ENCODE data around the gene FBXW12. TPM values are rescaled to one million over a fixed set of nuclear protein-coding genes. Genes with fewer than 3 reads are reported as not detected.

The FBXW12 gene
- polyA plus RNA-seq, 1 donor from 2014 or later, result not detected

GRCh38 chr3:48427630-48427962 is 55.6 kb downstream of the FBXW12 start:
- H3K4me2 ChIP-seq (ENCODE audit: low read length), result peak overlapping the region; percentile 61
- peaks cover 73% of the 10 kb centered on the region for H3K79me2 ChIP-seq (replicated peaks; ENCODE audit: insufficient read depth, low read length)
- peak overlapping the region; percentile 81 for H3K27ac ChIP-seq (ENCODE audit: low read length)

DNA sequence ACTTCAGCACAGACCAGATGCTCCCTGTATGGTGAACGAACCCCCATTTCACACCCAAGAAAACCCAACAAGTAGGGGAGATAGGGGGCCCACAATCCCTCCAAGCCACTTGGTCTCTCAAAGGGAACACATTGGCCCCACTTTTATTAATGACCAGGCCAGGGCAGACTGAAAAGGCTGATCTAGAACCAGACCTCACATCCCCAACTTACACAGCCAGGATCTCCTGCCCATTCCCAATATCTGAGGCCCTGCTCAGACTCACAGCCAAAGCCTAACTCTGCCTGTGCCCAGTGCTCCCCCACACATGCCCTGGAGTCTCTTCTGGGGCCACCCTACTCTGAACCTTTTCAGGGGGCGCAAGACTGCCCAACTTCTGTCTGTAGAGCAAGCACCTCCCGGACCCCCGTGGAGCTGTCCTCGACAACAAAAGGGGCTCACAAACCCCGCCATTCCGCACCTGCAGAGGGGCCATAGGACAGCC is 56.1 kb downstream of the FBXW12 start:
- no peaks in the 10 kb centered on the region for H3K27me3 ChIP-seq (ENCODE audit: insufficient read depth, low read depth, low read length)
- H3K27ac ChIP-seq (ENCODE audit: low read length), result peak overlapping the region; percentile 81
- no peaks in the 10 kb centered on the region for H3K36me3 ChIP-seq (ENCODE audit: insufficient read depth, low read length)
- H3K9ac ChIP-seq (ENCODE audit: low read length), result peak overlapping the region; percentile 87
- peak overlapping the region; percentile 89 for H3K4me3 ChIP-seq (ENCODE audit: low read length)
- no peaks in the 10 kb centered on the region for H3K9me2 ChIP-seq (ENCODE audit: insufficient read depth, low read length)
- H3K9me3 ChIP-seq (ENCODE audit: low read length), result no peaks in the 10 kb centered on the region
- TF ChIP-seq TAF1 (IDR thresholded peaks at IDR 0.05; ENCODE audit: low read depth) (no peak), RAD21 (conservative IDR thresholded peaks at IDR 0.05) (no peak), MXI1 (conservative IDR thresholded peaks at IDR 0.05; ENCODE audit: poor library complexity, severe bottlenecking) (no peak), SMC3 (conservative IDR thresholded peaks at IDR 0.05; ENCODE audit: poor library complexity) (no peak), POLR2AphosphoS5 (IDR thresholded peaks at IDR 0.05) (no peak), EZH2 (IDR thresholded peaks at IDR 0.05; ENCODE audit: borderline replicate concordance, insufficient read depth, low read length, poor library complexity, severe bottlenecking) (no peak), EP300 (conservative IDR thresholded peaks at IDR 0.05; ENCODE audit: poor library complexity, severe bottlenecking) (no peak), CTCF (IDR thresholded peaks at IDR 0.05; ENCODE audit: poor library complexity, severe bottlenecking) (no peak)
- TF ChIP-seq, protein P1, sequence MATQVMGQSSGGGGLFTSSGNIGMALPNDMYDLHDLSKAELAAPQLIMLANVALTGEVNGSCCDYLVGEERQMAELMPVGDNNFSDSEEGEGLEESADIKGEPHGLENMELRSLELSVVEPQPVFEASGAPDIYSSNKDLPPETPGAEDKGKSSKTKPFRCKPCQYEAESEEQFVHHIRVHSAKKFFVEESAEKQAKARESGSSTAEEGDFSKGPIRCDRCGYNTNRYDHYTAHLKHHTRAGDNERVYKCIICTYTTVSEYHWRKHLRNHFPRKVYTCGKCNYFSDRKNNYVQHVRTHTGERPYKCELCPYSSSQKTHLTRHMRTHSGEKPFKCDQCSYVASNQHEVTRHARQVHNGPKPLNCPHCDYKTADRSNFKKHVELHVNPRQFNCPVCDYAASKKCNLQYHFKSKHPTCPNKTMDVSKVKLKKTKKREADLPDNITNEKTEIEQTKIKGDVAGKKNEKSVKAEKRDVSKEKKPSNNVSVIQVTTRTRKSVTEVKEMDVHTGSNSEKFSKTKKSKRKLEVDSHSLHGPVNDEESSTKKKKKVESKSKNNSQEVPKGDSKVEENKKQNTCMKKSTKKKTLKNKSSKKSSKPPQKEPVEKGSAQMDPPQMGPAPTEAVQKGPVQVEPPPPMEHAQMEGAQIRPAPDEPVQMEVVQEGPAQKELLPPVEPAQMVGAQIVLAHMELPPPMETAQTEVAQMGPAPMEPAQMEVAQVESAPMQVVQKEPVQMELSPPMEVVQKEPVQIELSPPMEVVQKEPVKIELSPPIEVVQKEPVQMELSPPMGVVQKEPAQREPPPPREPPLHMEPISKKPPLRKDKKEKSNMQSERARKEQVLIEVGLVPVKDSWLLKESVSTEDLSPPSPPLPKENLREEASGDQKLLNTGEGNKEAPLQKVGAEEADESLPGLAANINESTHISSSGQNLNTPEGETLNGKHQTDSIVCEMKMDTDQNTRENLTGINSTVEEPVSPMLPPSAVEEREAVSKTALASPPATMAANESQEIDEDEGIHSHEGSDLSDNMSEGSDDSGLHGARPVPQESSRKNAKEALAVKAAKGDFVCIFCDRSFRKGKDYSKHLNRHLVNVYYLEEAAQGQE (IDR thresholded peaks at IDR 0.05; ENCODE audit: borderline replicate concordance), result no peak
- H3K79me2 ChIP-seq (replicated peaks; ENCODE audit: insufficient read depth, low read length), result peaks cover 68% of the 10 kb centered on the region
- H4K20me1 ChIP-seq (ENCODE audit: insufficient read depth), result no peaks in the 10 kb centered on the region
- H3F3A ChIP-seq (ENCODE audit: insufficient read depth, low read length, poor library complexity, severe bottlenecking), result no peaks in the 10 kb centered on the region
- H2AFZ ChIP-seq (ENCODE audit: low read depth, low read length), result no peak overlapping the region
- H3K4me2 ChIP-seq (ENCODE audit: low read length), result peak overlapping the region; percentile 61

More at GRCh38 chr3:48427630-48427962, 55.6 kb downstream of the FBXW12 start:
- no peaks in the 10 kb centered on the region for H3F3A ChIP-seq (ENCODE audit: insufficient read depth, low read length, poor library complexity, severe bottlenecking)
- peak overlapping the region; percentile 89 for H3K4me3 ChIP-seq (ENCODE audit: low read length)
- no peaks in the 10 kb centered on the region for H3K9me3 ChIP-seq (ENCODE audit: low read length)
- no peak overlapping the region for H2AFZ ChIP-seq (ENCODE audit: low read depth, low read length)
- H4K20me1 ChIP-seq (ENCODE audit: insufficient read depth), result no peaks in the 10 kb centered on the region
- no peak for TF ChIP-seq MXI1 (conservative IDR thresholded peaks at IDR 0.05; ENCODE audit: poor library complexity, severe bottlenecking)
- no peak for TF ChIP-seq RAD21 (conservative IDR thresholded peaks at IDR 0.05)
- TF ChIP-seq POLR2AphosphoS5 (IDR thresholded peaks at IDR 0.05), result no peak
- no peak for TF ChIP-seq SMC3 (conservative IDR thresholded peaks at IDR 0.05; ENCODE audit: poor library complexity)
- TF ChIP-seq EZH2 (IDR thresholded peaks at IDR 0.05; ENCODE audit: borderline replicate concordance, insufficient read depth, low read length, poor library complexity, severe bottlenecking), result no peak
- TF ChIP-seq EP300 (conservative IDR thresholded peaks at IDR 0.05; ENCODE audit: poor library complexity, severe bottlenecking), result no peak
- no peak for TF ChIP-seq CTCF (IDR thresholded peaks at IDR 0.05; ENCODE audit: poor library complexity, severe bottlenecking)
- TF ChIP-seq, protein P1 (IDR thresholded peaks at IDR 0.05; ENCODE audit: borderline replicate concordance), result no peak
- TF ChIP-seq TAF1 (IDR thresholded peaks at IDR 0.05; ENCODE audit: low read depth), result no peak
- H3K27me3 ChIP-seq (ENCODE audit: insufficient read depth, low read depth, low read length), result no peaks in the 10 kb centered on the region
- no peaks in the 10 kb centered on the region for H3K36me3 ChIP-seq (ENCODE audit: insufficient read depth, low read length)
- H3K9me2 ChIP-seq (ENCODE audit: insufficient read depth, low read length), result no peaks in the 10 kb centered on the region
- peak overlapping the region; percentile 87 for H3K9ac ChIP-seq (ENCODE audit: low read length)
